Keratinocyte (primary cell): ENCODE data around the gene FNTB. TPM values are rescaled to one million over a fixed set of nuclear protein-coding genes. Genes with fewer than 3 reads are reported as not detected.

Experiments
- DNase-seq: peaks from one replicate; pipeline ENCODE4 v3.0.0-alpha.2; 2011; ENCODE audit warnings: low read depth, missing footprints, low spot score
- FAIRE-seq: peaks from 2 replicates; lab custom pipeline; 2011; peaks lifted over from hg19 to GRCh38; lab: Jason Lieb, UNC
- H2AFZ ChIP-seq: 2 replicates; pipeline ENCODE4 v1.6.0; 2012; ENCODE audit warnings: low read length, control low read depth, inconsistent platforms; ENCODE audit not compliant: control insufficient read depth
- H3K27ac ChIP-seq: 2 replicates; pipeline ENCODE4 v1.5.1; 2011; ENCODE audit warnings: low read length; ENCODE audit not compliant: control insufficient read depth, insufficient read depth
- H3K27me3 ChIP-seq: 3 replicates; pipeline ENCODE4 v1.6.0; 2011; ENCODE audit warnings: low read length; ENCODE audit not compliant: control insufficient read depth, insufficient read depth; ENCODE audit errors: extremely low read depth
- H3K36me3 ChIP-seq, 2 experiments: 2 replicates in 1 of 2; 3 replicates in 1 of 2; pipeline ENCODE4 v1.5.1; 2011; ENCODE audit warnings: low read length in 2 of 2, mild to moderate bottlenecking in 1 of 2; ENCODE audit not compliant: control insufficient read depth in 2 of 2, insufficient read depth in 2 of 2; ENCODE audit errors: extremely low read depth in 1 of 2
- H3K4me1 ChIP-seq: 3 replicates; pipeline ENCODE4 v1.5.1; 2011; ENCODE audit warnings: low read length; ENCODE audit not compliant: control insufficient read depth, insufficient read depth; ENCODE audit errors: extremely low read depth
- H3K4me2 ChIP-seq: 3 replicates; pipeline ENCODE4 v1.6.0; 2011; ENCODE audit warnings: low read depth, low read length; ENCODE audit not compliant: control insufficient read depth, insufficient read depth; ENCODE audit errors: extremely low read depth
- H3K4me3 ChIP-seq, 3 experiments: fragments of 200-600 bp in 1 of 3; sonication (generic) in 1 of 3; 2 replicates in 2 of 3; 3 replicates in 1 of 3; pipeline ENCODE4 v1.5.1; 2011 to 2016; ENCODE audit warnings: low read length in 3 of 3, mild to moderate bottlenecking in 3 of 3, control low read depth in 2 of 3, inconsistent platforms in 1 of 3, low read depth in 1 of 3, mixed read lengths in 1 of 3, mixed run types in 1 of 3, moderate library complexity in 1 of 3; ENCODE audit not compliant: control insufficient read depth in 2 of 3, insufficient read depth in 2 of 3; ENCODE audit errors: extremely low read depth in 1 of 3
- H3K79me2 ChIP-seq: 2 replicates; pipeline ENCODE4 v1.6.0; 2012; ENCODE audit warnings: low read length; ENCODE audit not compliant: control insufficient read depth, insufficient read depth
- H3K9ac ChIP-seq: 3 replicates; pipeline ENCODE4 v1.6.0; 2011; ENCODE audit warnings: low read length; ENCODE audit not compliant: control insufficient read depth, insufficient read depth; ENCODE audit errors: extremely low read depth
- H3K9me1 ChIP-seq: 3 replicates; pipeline ENCODE4 v1.6.0; 2011; ENCODE audit warnings: low read length; ENCODE audit not compliant: control insufficient read depth, insufficient read depth; ENCODE audit errors: extremely low read depth
- H3K9me3 ChIP-seq: 2 replicates; pipeline ENCODE4 v1.5.1; 2012; ENCODE audit warnings: low read depth, low read length; ENCODE audit not compliant: control insufficient read depth
- H4K20me1 ChIP-seq: 3 replicates; pipeline ENCODE4 v1.6.0; 2011; ENCODE audit warnings: low read length; ENCODE audit not compliant: control insufficient read depth, insufficient read depth; ENCODE audit errors: extremely low read depth
- CTCF ChIP-seq, 3 experiments: IDR thresholded peaks in 1 of 3; conservative IDR thresholded peaks in 1 of 3; optimal IDR thresholded peaks in 1 of 3; 2 replicates in 2 of 3; 3 replicates in 1 of 3; pipeline versions ENCODE3 to v1.5.1; 2011; ENCODE audit warnings: low read length in 3 of 3, mild to moderate bottlenecking in 3 of 3, moderate library complexity in 2 of 3, control low read depth in 1 of 3, inconsistent platforms in 1 of 3; ENCODE audit not compliant: insufficient read depth in 2 of 3; ENCODE audit errors: extremely low read depth in 1 of 3
- EZH2 ChIP-seq: IDR thresholded peaks from one replicate; pipeline ENCODE4 v1.6.1; 2012; ENCODE audit warnings: inconsistent platforms, mild to moderate bottlenecking, low read length, moderate library complexity
- dilution Hi-C: fragments of 300-500 bp; cut with MboI; formaldehyde crosslinking; loops from one replicate; pipeline ENCODE4 v1.7.0; 2020; ENCODE audit warnings: low sequenced_read_pairs; ENCODE audit not compliant: extremely low pct_ligation_motif_present
- polyA plus RNA-seq, 5 experiments: library from polyadenylated mRNA; depleted of rRNA in 3 of 5; stranded (reverse) in 3 of 5; stranded (forward) in 1 of 5; unstranded in 1 of 5; fragments of >200 nt; gene quantifications; 1 replicate in 1 of 5; 2 replicates in 3 of 5; 3 replicates in 1 of 5; pipeline versions ENCODE4 v1.2.1 to v1.2.3, GENCODE V29; 2011 to 2012; ENCODE audit warnings: missing spikeins in 2 of 5, low read depth in 1 of 5, low replicate concordance in 1 of 5

Gene FNTB
- polyA plus RNA-seq, 1 donor (not counting 4 experiments of a cell fraction or from before 2014, with no cell fraction given), result 10.1 TPM

- DNase-seq, result no peak
- H2AFZ ChIP-seq, result no peak overlapping the region
- H3K36me3 ChIP-seq, result no peaks in the 10 kb centered on the region
- H3K27ac ChIP-seq, result no peak overlapping the region
- TF ChIP-seq CTCF (optimal IDR thresholded peaks at IDR 0.05 in 1 of 3, IDR thresholded peaks at IDR 0.05 in 1 of 3, conservative IDR thresholded peaks at IDR 0.05 in 1 of 3; ENCODE audit: extremely low read depth in 1 of 3, insufficient read depth in 2 of 3, low read length in 3 of 3) (no peak), EZH2 (no peak)
- no peaks in the 10 kb centered on the region for H3K79me2 ChIP-seq
- dilution Hi-C loops, result no loop called here
- H3K27me3 ChIP-seq, result no peaks in the 10 kb centered on the region
- no peaks in the 10 kb centered on the region for H3K9me1 ChIP-seq
- H3K9ac ChIP-seq, result no peak overlapping the region
- H3K9me3 ChIP-seq, result no peaks in the 10 kb centered on the region
- no peak for FAIRE-seq
- H3K4me1 ChIP-seq, result no peaks in the 10 kb centered on the region
- no peaks in the 10 kb centered on the region for H4K20me1 ChIP-seq
- no peak overlapping the region for H3K4me2 ChIP-seq
- no peak overlapping the region for H3K4me3 ChIP-seq
Measured at GRCh38 chr14:64979336-64980074, 7.2 kb upstream of the FNTB start.

GRCh38 chr14:64983439-64984310 lies 3.0 kb upstream of the FNTB start:
- Histone ChIP-seq H3K27me3 (no peaks in the 10 kb centered on the region), H3K4me3 (peak overlapping the region in 2 of 3 experiments; percentile 6 to 50), H4K20me1 (no peaks in the 10 kb centered on the region), H3K79me2 (peaks cover 16% of the 10 kb centered on the region), H3K4me1 (peaks cover 11% of the 10 kb centered on the region), H2AFZ (peak overlapping the region; percentile 80), H3K9me3 (no peaks in the 10 kb centered on the region), H3K4me2 (peak overlapping the region; percentile 87), H3K9ac (no peak overlapping the region), H3K9me1 (no peaks in the 10 kb centered on the region), H3K27ac (no peak overlapping the region), H3K36me3 (no peaks in the 10 kb centered on the region)
- TF ChIP-seq CTCF (optimal IDR thresholded peaks at IDR 0.05 in 1 of 3, IDR thresholded peaks at IDR 0.05 in 1 of 3, conservative IDR thresholded peaks at IDR 0.05 in 1 of 3; ENCODE audit: extremely low read depth in 1 of 3, insufficient read depth in 2 of 3, low read length in 3 of 3) (peak; percentile 54 to 60 (median 55)), EZH2 (no peak)
- DNase-seq (peak; percentile 19), FAIRE-seq (no peak)
- dilution Hi-C loops, result no loop called here
